AG08396 (cell line): ENCODE results near the gene FCHSD2.
A peak's percentile ranks its signal among the peaks of the same experiment; 100 is the strongest.
"Not testable (repeated sequence)": the region's sequence is repeated elsewhere in the genome, so short reads cannot be mapped to it uniquely, and the experiment has no call there.

Experiments
- DNase-seq: peaks from one replicate; pipeline ENCODE4 v3.0.0; 2012; ENCODE audit warnings: low spot score, mixed read lengths

Gene FCHSD2

DNA sequence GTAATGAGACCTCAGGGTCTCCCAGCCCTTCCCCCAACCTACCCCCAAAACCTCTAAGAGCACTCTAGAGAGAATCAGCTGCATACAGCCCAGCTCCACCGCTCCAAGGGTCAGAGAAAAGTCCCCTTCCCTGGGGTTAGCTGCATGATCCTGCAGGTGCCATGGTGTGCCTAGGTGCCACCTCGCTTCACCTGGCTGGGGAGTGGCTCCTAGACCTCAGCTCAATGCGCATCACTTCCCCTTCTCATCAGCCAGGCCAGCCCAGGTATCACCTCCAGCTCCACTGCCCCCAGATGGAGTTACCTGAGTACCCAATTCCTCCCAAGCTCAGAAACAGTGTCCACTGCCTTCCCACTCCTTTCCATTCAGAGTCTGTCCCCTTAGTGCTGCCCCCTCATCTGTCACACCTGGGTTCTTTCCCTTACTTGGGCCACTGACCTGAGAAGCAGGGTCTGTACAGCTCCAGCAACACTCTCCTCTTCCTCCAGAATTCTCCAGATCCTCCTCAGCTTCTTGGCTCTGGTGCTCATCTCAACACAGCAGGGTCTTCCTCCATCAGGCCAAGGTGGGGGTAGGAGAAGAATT lies 349.6 kb downstream of the FCHSD2 start:
- no peak for DNase-seq

DNA sequence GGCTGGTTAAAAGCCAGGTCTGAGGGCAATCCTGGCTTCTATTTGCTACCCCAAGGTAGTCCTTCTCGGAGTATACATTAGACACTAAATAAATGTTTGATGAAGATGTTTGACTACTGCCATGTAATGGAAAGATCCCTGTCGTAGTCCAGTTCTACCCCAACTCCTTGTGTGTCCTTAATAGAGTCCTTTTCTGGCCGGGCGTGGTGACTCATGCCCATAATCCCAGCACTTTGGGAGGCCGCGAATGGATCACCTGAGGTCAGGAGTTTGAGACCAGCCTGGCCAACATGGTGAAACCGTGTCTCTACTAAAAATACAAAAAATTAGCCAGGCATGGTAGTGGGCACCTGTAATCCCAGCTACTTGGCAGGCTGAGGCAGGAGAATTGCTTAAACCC lies 350.9 kb downstream of the FCHSD2 start:
- not testable (repeated sequence) for DNase-seq

DNA sequence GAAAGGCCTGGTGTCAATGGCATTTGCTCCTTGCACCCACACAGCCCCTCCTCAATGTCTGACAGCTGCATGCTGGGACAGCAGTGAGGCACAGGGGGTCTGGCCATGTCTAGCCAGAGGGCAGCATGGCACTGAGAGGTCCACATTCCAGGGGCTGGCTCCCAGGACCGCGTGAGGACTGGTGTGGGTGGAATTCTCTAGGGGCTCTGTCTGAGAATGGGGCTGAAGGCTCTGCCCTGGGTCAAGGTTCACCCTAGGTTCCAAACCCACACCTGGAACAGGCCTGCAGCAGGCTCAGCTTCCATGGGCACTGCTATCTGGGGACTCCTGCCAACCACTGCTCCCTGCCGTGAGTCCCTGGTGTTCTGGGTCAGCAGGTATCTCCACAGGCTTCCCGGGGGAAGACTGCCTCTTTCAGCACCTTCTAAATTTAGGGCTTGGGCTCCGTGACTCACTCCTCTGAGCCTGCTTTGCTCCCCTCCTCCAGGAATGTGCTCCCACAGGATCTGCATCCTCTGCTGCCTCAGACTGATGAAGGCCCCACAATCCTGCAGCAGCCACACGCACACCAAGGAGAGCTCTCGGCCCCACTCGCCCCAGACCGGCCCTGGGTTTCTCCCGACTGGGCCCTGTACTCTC lies 352.5 kb downstream of the FCHSD2 start:
- DNase-seq = peak; percentile 57

DNA sequence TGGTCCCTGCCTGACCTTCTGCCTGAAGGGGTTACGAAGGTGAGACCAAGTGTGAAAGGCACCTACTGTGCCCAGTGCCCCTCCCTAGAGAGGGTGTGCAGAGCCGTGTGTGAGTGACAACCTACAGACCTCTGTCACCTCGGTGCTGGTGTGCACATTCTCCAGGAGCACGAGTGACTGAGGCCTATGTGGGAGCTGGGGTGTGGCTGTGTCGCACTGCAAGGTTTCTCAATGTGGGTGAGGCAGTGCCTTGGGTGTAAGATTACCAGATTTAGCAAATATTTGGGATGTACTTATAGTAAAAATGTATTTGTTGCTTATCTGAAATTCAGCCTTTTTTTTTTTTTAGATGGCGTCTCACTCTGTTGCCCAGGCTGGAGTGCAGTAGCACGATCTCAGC lies 353.9 kb downstream of the FCHSD2 start:
- no peak for DNase-seq

DNA sequence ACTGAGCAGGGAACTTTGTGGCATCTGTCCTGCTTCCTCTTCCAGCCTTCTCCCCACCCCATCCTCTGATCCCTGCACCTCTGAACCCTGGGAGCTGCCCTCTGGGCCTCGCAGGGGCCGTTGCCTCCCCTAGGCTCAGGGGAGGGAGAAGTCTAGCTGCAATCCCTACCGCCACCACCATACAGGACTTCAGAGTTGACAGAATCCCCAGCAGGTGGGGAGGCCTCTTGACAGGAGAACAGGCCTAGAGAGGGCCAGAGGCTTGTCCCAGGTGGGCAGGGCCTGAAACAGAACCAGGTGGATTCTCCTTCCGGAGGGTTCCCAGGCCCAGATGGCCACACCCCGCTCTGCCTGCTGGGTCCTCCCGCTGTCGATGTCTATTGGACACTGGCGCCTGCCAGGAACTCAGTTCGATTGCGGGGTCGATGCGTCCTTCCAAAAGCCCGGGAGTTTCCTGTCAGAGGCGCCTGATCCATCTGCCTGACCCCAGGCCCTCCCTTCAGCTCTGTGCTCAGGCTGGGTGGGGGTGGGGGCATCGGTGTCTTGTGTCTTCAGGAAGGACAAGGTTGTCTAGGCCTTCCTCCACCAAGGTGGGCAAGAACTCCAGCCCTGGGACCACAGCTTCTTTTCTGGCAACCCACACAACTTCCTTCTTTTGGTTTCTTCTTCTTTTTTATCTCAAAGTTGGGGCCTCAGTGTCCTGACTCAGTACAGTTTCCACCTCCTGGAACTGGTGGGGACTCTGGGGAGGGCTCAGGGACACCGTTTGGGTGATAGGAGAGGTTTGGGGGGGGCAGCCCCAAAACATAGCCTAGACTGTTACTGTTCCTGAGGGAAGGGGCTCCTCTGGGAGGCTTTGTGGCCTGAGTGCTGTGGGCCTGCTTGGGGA lies 354.7 kb downstream of the FCHSD2 start:
- no peak for DNase-seq
